HG03135 (cell line): ENCODE data around the gene YBEY.

Experiments
- ATAC-seq: cut with Tn5 transposase; IDR thresholded peaks from one replicate; pipeline ENCODE4 v1.9.1; 2021; ENCODE audit warnings: mild to moderate bottlenecking, moderate library complexity; ENCODE audit not compliant: unreplicated experiment

Gene YBEY

DNA sequence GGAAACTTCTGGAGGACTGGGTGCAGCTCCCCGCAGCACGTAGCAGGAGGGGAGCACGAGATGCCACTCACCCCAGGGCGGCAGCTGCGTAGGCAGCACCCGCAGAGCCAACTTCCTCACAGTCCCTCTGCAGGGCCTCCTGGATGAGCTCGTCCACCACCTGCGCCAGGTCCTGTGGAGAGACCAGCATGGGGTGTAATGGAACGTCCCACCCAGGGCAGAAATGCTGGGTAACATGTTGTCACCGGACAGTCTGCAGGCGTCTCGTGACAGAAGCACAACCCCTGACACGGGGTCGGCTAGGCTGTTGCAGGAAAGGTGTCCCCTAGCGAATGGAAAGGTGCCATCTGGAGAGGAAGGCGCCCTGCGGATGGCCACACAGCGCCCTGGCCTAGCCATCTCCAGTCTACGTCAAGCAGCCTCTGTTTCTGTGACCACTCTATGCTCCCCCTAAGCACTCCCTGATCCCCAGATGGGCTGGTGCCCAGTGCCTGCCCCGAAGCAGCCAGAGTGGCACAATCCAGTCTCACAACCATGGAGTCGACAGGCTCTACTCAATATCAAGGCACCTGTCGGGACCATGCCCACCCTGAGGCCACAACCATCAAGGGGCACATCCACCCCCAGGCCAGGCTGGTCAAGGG, 22.0 kb upstream of the YBEY start:
- no peak for ATAC-seq

DNA sequence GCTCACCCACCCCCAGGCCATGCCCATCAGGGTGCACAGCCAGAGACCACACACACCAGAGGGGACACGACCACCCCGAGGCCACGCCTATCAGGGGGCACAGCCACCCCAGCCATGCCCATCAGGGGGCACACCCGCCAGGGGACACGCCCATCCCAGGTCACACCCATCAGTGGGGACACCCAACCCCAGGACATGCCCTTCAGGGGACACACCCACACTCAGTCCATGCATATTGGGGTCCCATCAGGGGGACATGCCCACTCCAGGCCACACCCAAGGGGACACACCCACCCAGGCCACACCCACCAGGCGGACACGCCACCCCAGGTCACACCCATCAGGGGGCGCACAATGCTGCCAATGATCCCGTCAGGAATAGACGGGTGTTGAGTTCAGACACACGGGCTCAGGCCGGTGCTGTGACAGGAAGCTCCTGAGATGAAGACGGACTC, 21.4 kb upstream of the YBEY start:
- ATAC-seq = no peak

DNA sequence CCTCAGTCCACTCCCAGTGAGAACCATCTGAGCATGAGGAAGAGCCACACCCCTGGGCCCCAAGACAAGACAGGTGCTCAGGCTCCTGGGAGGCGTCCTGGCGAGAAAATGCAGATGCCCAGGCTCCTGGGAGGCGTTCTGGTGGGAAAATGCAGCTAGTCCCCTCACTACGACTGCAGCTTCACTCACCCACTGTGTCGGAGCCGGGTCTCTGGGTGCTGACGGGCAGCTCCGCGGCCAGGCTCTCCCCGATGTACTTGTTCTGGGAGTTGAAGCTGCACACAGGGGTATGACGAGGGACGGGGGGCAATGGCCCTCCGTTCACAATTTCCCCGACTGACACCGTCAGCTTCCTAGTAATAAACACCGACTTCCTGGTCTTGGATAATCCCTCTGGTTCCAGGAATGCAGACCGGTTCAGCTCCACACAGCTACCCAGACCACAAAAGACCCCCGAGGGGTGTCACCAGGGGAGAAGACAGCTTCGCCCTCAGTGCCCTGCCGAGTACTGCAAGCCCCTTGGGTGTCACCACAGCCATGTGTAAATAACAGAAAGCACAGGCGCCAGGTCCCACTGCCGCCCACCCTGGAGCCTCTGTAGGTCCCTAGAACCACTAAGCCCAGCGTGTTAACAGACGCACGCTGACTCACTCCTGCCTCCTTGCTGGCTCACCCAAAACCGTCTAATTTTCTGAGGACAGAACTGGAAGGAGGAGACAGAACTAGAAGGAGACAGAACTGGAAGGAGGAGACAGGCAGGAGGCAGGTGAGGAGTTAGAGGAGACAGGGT, 20.2 kb upstream of the YBEY start:
- ATAC-seq = no peak

DNA sequence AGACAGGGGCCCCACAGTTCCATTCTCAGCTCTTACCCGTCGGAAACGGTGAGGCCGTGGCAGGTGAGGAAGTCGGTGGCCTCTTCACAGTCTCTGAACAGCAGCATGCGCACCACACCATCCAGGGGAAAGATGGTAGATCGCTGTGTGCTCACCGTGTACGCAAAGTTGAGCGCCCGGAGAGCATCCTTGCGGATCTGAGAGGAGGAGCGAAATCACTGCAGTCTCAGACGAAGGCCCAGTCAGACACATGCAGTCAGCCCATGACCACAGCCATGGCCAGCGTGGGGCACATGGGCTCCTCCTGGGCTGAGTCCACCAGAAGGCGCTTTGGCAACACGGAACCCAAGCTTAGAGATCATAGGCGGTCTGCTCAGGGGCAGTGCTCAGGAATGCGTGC, 19.2 kb upstream of the YBEY start:
- no peak for ATAC-seq

DNA sequence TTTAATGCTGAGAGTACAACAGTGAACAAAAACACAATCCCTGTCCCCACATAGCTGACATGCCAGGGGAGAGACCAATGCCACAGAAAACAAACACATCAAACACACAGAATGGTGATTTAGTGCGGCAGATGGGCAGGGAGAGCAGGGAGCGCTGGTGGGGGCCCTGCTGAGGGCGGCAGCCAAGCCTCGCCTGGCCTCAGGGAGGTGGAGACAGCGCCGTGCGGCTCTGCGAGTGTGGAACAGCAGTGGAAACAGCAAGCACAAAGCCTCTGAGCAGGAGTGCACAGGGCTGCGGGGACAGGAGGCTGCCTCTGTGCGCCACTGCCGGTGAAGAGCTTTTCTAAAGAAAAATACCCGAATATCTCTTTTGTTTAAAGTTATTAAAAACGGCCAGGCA, 17.8 kb upstream of the YBEY start:
- no peak for ATAC-seq

DNA sequence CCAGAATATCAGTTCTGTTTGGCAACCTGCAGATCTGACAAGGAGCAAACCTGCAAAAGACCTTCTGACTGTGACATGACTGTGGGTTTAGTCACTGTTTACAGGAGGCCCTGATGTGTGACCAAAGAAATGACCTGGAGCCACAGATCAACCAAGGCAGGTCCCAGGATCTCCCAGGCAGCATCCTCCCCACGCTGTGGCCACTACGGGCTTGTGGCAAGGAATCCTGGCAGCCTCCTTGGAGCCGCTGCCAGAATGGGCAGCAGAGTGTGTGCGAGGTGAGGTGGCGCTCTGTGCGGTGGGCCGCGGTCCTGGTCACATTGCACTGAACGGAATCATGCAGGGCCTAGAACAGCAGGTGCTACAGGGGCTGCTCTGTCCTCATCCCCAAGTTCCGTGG, 16.7 kb upstream of the YBEY start:
- no peak for ATAC-seq

- no peak for ATAC-seq
These were observed 12.8 kb upstream of the YBEY start for GRCh38 chr21:46273341-46273740.

GRCh38 chr21:46274797-46275390, 11.2 kb upstream of the YBEY start:
- ATAC-seq = no peak

DNA sequence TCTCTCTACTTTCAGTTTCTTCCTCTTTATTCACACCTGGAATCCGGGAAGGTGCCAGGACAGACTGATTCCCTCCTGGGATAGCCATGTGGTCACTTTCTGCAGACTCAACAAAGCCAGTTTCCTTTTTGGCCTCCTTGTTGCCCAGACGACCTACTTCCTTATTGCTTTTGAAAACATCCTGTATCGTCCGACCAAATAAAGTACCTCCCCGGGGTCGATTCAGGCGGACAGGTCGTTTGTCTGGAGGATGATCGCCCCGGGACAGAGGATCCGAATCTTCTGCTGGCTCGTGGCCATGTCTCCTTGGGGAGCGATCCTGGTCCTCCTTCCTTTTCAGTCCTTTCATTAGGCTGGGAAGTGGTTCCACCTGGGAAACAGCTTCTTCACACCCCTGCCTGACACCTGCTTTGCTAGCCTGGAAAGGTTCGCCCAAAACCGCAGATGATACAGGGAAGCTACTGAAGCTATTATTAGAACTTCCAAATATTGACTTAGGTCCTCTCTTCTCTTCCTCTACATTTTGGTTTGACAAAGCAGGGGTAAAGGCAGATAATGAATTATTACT, 2.0 kb upstream of the YBEY start:
- ATAC-seq = no peak

DNA sequence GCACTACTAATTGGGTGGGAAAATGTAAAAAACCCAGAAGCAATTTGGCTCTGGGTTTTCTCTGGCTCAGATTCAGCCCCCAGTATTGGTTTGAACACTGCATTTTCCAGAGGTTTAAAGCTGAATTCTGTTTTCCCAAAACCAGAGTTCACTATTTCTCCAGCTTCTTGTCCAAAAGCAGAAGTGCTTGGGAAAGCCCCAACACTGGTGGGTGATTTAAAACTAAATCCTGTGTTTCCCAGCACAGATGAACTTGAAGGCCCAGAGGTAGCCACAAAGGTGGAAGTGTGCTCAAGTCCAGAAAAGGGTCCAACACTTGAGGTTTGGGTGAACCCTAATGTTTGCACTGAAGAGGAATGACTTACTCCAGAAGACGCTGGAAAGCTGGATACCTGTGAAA, 1.4 kb upstream of the YBEY start:
- ATAC-seq = no peak

- no peak for ATAC-seq
These were observed 908 bp upstream of the YBEY start, which contains the start of gene MCM3AP for GRCh38 chr21:46285206-46285661. Gene MCM3AP, minus strand, starts transcription at chr21:46285611. Its CDS starts 325 bp downstream, at chr21:46285286.

GRCh38 chr21:46286648-46287002, 483 bp downstream of the YBEY start:
- no peak for ATAC-seq

- ATAC-seq = no peak
These were observed 1.4 kb downstream of the YBEY start for GRCh38 chr21:46287541-46287940.

DNA sequence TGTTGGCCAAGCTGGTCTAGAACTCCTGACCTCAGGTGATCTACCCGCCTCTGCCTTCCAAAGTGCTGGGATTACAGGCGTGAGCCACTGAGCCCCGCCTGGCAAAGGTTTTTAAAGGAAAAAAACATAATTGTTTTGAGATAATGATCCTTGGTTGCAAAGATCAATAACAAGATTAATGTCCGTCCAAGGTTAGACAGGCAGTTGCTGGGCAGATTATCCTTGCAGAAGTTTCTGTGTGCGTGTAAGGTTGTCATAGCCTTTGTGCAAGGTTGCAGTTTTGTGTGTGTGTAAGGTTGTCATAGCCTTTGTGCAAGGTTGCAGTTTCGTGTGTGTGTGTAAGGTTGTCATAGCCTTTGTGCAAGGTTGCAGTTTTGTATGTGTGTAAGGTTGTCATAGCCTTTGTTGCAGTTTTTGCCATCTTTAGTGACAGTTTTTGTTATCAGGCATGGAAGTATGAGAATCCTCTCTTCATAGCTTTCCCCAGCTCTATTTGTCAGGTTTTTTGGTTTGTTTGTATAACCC, 3.6 kb downstream of the YBEY start:
- ATAC-seq = no peak

- no peak for ATAC-seq
These were observed 5.4 kb downstream of the YBEY start for GRCh38 chr21:46291561-46291960.

DNA sequence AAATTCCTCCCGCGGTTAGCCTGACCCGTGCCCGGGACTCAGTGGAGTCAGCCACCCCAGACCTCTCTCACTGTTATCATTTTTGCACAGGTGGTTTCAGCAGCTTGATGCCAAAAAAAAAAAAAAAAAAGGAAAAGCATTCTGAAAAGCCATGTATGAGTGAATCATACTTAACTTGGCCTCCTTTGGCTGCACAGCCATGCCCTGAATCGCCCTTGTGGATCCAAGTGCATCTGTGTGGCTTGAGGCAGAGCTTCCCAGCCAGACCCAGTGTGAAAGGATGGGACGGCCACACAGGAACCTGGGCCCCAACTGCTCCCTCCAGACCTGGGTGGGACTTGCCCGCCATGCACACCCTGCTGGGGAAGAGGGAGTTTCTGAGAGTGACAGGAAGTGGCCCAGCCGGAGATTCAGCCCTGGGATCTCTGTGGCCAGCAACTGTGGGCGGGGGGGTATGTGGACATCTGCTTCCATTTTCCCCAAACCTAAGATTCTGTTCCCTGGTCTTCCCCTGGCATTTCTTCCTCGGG, 8.6 kb downstream of the YBEY start:
- no peak for ATAC-seq

DNA sequence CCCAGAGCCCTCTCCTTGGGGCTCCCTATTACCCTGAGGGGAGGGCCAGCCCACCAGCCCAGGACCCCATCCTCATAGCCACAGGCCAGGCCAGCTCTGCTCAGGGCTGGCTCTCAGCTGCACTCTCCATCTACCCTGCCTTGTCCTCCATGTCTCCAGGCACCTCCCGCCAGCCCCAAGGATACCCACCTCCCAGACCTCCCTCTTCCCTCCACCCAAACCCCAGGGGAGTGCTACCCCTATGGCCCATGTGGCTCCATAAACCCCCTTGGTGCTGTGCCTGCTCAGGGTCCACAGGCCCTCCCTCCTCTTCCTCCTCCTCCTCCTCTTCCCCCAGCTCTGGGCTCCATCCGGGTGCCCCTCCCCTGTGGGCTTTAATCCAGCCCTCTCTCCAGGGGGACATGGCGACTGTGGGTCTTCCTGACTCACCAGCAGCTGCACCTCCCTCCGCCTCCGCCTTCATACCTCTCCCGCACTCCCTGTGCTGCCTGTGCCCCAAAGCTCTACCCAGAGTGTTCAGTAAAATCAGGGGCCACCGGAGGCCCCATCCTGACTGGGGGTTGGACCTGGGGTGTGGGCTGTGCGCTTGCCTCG, 9.1 kb downstream of the YBEY start:
- ATAC-seq = no peak

- no peak for ATAC-seq
These were observed 10.0 kb downstream of the YBEY start for GRCh38 chr21:46295996-46296752.

GRCh38 chr21:46297338-46298271, 11.5 kb downstream of the YBEY start:
- ATAC-seq = no peak
